Body of pancreas (tissue), 4 donors: Measurements from ENCODE around the gene CCDC51. TPM values are rescaled to one million over a fixed set of nuclear protein-coding genes. Genes with fewer than 3 reads are reported as not detected.

ENCODE experiments used
- ATAC-seq: fragments of 150-250 bp; one replicate; pipeline ENCODE4 v1.9.1; 2016
- DNase-seq, 4 donors: peaks; one replicate each; pipeline ENCODE4 v3.0.0-alpha.2; 2019
- H3K27ac ChIP-seq, 4 donors: fragments of 200-600 bp; sonication (generic); 1 replicate in 3 of 4; 2 replicates in 1 of 4; pipeline versions ENCODE4 v1.5.1 to v1.6.1; 2016 to 2019; ENCODE audit warnings: mild to moderate bottlenecking in 1 of 4, mixed read lengths in 1 of 4, moderate library complexity in 1 of 4
- H3K27me3 ChIP-seq, 2 donors: fragments of 200-600 bp; sonication (generic); one replicate each; pipeline ENCODE4 v1.6.0; 2016; ENCODE audit warnings: mild to moderate bottlenecking in 1 of 2
- H3K36me3 ChIP-seq, 2 donors: fragments of 200-600 bp; sonication (generic); replicated peaks in 1 of 2; 2 replicates each; pipeline ENCODE4 v1.5.1; 2016; ENCODE audit warnings: low read depth in 2 of 2; ENCODE audit not compliant: insufficient read depth in 1 of 2
- H3K4me1 ChIP-seq: fragments of 200-600 bp; sonication (generic); one replicate; pipeline ENCODE4 v1.6.0; 2016
- H3K4me3 ChIP-seq, 2 donors: fragments of 200-600 bp; sonication (generic); 1 replicate in 1 of 2; 2 replicates in 1 of 2; pipeline ENCODE4 v1.5.1; 2016 to 2019
- H3K9me3 ChIP-seq, 3 donors: fragments of 200-600 bp; sonication (generic); 1 replicate in 2 of 3; 2 replicates in 1 of 3; pipeline ENCODE4 v1.5.1; 2016
- POLR2A ChIP-seq, 3 donors: fragments of 450-650 bp; IDR thresholded peaks; one replicate each; pipeline ENCODE4 v1.6.1; 2016; ENCODE audit warnings: antibody characterized with exemption in 3 of 3, mild to moderate bottlenecking in 2 of 3
- WGBS, 2 donors: methylation state at CpG; one replicate each; pipeline ENCODE4 v1.1.5; 2017; 5-methylcytosine and 5-hydroxymethylcytosine counted together
- intact Hi-C: fragments of 100-400 bp; cut with DNase I; formaldehyde crosslinking; loops from one replicate; pipeline ENCODE4 v1.15.1; 2023
- total RNA-seq, 2 donors: library from RNA; depleted of rRNA; stranded (reverse); fragments of >200 nt; gene quantifications; one replicate each; pipeline ENCODE4 v1.1.0, GENCODE V29; 2016
- TF ChIP-seq, protein P1 (sequence below), 7 experiments: fragments of 450-650 bp in 4 of 7; fragments of 200-600 bp in 3 of 7; sonication (generic) in 3 of 7; IDR thresholded peaks; one replicate each; pipeline ENCODE4 v1.5.1; 2016 to 2019; ENCODE audit warnings: antibody characterized with exemption in 7 of 7

CCDC51 gene
- total RNA-seq, 2 donors from 2014 or later = 0.33 to 2.6 TPM

DNA sequence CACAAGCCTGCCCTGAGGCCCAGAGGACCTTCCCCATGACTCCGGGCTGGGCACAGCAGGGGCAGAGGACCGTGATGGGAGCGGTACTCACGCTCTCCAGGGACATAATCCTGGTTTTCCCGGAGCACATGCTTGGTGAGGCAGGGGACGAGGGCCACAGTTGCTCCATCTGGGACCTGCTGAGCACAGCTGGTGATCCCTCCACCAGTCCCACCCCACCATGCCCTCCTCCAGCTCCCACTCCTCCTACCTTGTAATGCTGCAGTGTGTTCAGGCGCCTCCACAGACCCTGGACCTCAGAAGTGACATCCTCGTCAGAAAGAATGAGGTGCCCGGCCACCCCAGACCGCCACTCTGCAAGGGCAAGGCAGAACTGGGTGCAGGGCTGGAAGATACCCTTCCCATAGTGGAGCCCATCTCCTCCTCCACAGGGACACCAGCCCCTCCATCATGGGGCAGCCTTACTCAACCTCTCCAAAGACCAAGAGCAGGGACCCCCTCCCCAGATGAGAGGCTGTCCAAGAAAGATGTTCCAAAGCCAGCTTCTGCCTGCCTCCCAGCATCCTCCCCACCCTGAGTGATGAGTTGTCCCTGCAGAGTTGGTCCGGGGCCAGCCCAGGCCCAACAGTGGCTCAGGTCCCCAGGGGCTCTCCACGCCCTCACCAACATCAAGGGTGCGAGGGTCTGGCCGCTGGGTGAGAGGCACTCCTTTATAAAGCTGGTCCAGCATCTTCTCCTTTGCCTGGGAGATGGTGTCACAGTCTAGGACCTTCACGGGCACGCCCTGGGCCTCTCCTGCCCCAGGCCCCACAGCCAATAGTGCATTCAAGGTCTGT is 29.5 kb downstream of the CCDC51 start:
- Histone ChIP-seq H3K27me3 (no peaks in the 10 kb centered on the region), H3K27ac (no peak overlapping the region), H3K36me3 (peaks cover 12 to 22% of the 10 kb centered on the region in 2 donors), H3K4me1 (no peaks in the 10 kb centered on the region), H3K4me3 (no peak overlapping the region), H3K9me3 (no peaks in the 10 kb centered on the region)
- WGBS, 2 donors = 92 to 93% methylated on average over 4 to 16 of the region's 16 CpGs
- intact Hi-C loops = no loop called here
- ATAC-seq (no peak), DNase-seq (peak in 3 of 4 donors; percentile 3 to 9 (median 8))
- TF ChIP-seq, protein P1, sequence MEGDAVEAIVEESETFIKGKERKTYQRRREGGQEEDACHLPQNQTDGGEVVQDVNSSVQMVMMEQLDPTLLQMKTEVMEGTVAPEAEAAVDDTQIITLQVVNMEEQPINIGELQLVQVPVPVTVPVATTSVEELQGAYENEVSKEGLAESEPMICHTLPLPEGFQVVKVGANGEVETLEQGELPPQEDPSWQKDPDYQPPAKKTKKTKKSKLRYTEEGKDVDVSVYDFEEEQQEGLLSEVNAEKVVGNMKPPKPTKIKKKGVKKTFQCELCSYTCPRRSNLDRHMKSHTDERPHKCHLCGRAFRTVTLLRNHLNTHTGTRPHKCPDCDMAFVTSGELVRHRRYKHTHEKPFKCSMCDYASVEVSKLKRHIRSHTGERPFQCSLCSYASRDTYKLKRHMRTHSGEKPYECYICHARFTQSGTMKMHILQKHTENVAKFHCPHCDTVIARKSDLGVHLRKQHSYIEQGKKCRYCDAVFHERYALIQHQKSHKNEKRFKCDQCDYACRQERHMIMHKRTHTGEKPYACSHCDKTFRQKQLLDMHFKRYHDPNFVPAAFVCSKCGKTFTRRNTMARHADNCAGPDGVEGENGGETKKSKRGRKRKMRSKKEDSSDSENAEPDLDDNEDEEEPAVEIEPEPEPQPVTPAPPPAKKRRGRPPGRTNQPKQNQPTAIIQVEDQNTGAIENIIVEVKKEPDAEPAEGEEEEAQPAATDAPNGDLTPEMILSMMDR (IDR thresholded peaks at IDR 0.05) = no peak
- no peak for TF ChIP-seq POLR2A (IDR thresholded peaks at IDR 0.05)

DNA sequence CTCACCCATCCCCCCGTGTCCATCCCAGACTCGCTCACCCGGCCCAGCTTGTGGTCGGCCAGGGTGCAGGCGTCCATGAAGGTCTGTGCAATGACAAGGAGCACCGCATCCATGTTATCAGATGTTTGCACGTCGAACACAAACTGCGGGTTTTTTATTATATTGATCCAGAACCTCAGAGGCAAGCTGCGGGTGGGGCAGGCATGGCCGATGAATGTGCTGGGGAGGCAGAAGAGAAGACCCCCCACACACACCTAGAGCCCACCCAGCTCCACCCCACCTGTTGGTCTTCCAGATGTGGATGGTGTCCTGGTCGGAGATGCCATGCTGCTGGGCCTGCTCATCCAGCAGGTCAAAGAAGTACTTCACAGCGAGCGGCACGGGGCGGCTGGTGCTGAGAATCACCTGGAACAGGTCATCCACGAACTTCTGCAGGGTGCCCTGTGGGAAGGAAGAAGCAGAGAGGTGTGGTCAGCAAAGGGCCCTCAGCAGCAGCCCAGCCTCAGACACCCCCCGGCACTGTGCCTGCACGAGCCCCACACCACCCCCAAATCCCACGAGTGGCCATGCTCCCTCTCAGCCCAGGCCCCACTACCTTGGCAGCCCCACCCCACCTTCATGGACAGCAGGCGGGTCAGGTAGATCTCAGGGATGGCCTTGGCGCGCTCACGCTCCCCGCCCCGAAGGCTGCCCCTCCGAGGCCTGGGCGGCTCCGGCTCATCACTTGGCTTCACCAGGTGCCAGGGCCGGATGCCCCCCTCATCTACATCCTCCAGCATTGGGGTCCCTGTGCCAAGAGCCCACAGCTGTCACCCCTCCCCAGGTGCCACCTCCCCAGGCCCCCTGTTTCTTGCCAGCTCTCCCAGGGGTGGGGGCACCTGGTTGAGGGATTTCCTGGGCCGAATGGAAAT is 30.4 kb downstream of the CCDC51 start:
- no peak overlapping the region for H3K27ac ChIP-seq
- H3K4me3 ChIP-seq = no peak overlapping the region
- WGBS, 2 donors = 83 to 87% methylated on average over 12 to 31 of the region's 31 CpGs
- ATAC-seq (no peak), DNase-seq (peak; percentile 1 to 10 (median 6))
- H3K36me3 ChIP-seq = peaks cover 12 to 17% of the 10 kb centered on the region in 2 donors
- intact Hi-C loops = no loop called here
- no peaks in the 10 kb centered on the region for H3K9me3 ChIP-seq
- no peaks in the 10 kb centered on the region for H3K4me1 ChIP-seq
- no peaks in the 10 kb centered on the region for H3K27me3 ChIP-seq
- TF ChIP-seq, protein P1 (IDR thresholded peaks at IDR 0.05) = no peak
- no peak for TF ChIP-seq POLR2A (IDR thresholded peaks at IDR 0.05)

DNA sequence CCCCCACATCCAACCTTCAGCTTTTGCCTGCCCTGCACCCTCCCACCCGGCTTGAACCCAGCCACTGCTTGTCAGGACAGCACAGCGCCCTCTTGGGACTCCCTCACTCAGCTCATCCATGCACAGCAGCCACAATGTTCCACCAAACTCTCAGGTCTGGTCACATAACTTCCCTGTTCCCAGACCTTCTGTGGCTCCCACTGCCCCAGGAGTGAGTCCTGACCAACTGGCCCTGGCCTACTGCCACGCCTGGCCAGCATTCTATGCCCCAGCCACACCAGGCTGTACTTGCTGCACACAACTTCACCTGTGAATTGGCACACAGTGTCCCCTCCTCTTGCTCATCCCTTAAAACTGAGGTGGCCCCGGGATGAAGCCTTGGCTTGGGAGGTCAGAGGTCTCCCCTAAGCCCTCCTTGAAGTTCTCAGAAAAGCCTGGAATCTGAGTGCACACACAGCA is 31.1 kb downstream of the CCDC51 start:
- Histone ChIP-seq H3K36me3 (peaks cover 16 to 18% of the 10 kb centered on the region in 2 donors), H3K27me3 (no peaks in the 10 kb centered on the region), H3K27ac (no peak overlapping the region), H3K4me3 (no peak overlapping the region), H3K9me3 (no peaks in the 10 kb centered on the region), H3K4me1 (no peaks in the 10 kb centered on the region)
- 90% methylated on average over 4 of the region's 4 CpGs for WGBS, 2 donors
- ATAC-seq (no peak), DNase-seq (peak in 3 of 4 donors; percentile 4 to 9 (median 8))
- TF ChIP-seq, protein P1 (IDR thresholded peaks at IDR 0.05) = no peak
- no peak for TF ChIP-seq POLR2A (IDR thresholded peaks at IDR 0.05)
- intact Hi-C loops = no loop called here

DNA sequence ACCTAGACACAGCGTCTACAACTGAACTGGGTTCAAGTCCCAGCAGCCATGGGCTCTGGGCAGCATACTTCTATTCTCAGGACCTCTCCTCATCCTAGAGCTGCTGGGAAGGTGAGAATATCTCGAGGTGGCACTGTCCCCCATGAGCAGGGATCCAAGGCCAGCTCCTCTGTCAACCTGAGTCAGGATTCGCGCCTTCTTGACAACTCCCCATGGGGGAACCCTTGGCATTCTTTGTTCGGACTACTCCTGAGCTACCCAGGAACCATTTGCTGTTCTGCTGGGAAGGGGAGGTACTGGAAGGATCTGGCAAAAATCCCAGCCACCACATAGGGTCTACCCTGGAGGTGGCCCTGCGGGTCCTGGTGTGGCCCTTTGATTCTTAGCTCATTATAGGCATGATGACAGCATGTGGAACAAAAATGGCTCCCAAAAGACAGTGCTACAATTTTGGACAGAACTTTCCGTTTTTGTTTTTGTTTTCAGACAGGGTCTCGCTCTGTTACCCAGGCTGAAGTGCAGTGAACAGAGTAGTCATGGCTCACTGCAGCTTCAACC is 32.3 kb downstream of the CCDC51 start:
- Histone ChIP-seq H3K27me3 (no peaks in the 10 kb centered on the region), H3K4me3 (no peak overlapping the region), H3K27ac (no peak overlapping the region), H3K36me3 (peaks cover 16 to 18% of the 10 kb centered on the region in 2 donors), H3K4me1 (peaks cover 1% of the 10 kb centered on the region), H3K9me3 (no peaks in the 10 kb centered on the region)
- intact Hi-C loops = no loop called here
- ATAC-seq (no peak), DNase-seq (peak in 2 of 4 donors; percentile 0 to 4)
- WGBS, 2 donors = 81 to 82% methylated on average over 8 of the region's 8 CpGs
- no peak for TF ChIP-seq POLR2A (IDR thresholded peaks at IDR 0.05)
- TF ChIP-seq, protein P1 (IDR thresholded peaks at IDR 0.05) = no peak
